ENCODE data around the gene SOD3.

The SOD3 gene

DNA sequence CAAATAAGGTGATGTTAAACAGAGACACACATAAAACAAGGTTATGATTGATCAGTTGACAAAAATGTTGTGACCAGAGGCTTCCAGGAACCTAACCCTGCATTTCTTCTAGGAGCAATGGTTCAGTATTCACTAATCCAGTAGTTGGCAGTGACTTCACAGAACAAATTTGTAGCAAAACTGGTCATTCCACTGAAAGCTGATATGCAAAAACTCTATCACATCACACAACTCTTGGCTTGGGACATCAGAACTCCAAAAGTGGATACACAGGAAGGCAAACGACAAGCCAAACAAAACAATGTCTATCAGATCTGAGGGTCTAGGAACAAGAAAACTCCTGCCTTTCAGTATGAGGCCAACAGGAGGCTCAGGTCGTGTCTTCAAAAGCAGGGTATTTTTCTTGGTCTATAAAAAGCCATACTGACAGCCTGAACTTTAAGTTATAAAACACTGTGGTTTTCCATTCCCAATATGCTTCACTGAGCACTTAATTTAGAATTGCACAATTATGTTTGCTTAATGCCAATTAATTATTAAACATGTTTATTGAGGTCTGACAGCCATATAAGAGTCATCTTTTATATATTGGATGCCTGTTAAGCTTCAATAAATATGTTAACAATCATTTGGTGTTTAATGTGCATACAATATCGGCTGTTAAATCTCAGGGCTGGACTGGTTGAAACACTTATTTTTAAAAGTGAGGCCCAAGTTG, 45.6 kb downstream of the SOD3 start:
- no peak for DNase-seq (ENCODE audit: low read depth in 1 of 2, low spot score in 1 of 2)

DNA sequence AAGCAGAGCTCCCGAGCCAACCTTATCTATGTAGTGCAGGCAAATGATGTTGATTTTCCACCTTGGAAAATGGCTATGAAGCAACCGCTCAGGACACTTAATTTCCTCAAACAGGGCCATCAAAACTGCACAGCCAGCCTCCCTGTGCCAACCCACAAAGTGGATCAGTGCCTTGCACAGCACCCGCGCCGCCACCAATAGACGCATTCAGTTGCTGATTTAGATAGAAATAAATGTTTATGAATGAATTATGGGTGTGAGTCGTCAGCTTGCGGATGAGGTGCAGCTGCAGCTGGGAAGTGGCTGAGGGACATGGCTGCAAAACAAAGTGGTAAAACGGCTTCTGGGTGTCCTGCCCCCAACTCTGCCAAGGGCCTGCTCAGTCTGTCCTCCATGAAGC, 47.0 kb downstream of the SOD3 start:
- DNase-seq (ENCODE audit: low read depth in 1 of 2, low spot score in 1 of 2): no peak

DNA sequence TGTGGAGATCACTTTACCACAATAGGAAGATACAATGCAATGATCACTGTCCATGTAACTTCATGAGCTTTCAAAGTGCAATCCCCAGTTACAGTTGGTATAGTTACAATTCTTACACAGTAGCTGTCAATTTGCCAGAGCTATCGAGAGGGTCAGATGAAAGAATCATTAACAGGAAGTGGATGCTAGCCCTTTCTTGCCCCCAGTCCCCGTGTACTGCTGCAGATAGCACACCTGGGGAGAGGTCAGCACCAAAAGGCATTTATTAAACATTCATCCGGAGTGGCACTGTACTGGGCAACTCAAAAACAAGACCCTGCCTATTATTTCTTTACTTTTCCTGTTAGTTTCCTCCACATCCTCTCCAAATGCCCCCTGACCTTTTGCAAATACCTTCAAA, 47.7 kb downstream of the SOD3 start:
- DNase-seq (ENCODE audit: low read depth in 1 of 2, low spot score in 1 of 2): no peak

DNA sequence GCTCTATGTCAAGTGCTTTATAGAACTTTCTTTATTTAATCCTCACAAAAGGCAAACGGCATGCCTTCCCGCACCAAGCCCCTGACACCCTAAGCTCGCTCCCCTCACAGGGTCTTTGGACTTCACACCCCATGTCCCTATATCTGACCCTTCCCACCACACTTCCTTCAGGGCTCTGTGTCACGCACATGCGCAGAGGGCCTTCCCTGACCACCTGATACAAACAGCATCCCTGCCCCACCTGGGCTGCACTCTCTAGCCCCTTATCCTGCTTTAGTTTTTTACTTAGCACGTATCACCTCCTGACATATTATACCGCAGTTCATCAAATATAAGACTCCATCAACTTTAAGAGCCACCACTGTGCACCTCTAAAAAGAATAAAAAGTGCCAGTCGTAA, 49.8 kb downstream of the SOD3 start:
- no peak for DNase-seq (ENCODE audit: low read depth in 1 of 2, low spot score in 1 of 2)

DNA sequence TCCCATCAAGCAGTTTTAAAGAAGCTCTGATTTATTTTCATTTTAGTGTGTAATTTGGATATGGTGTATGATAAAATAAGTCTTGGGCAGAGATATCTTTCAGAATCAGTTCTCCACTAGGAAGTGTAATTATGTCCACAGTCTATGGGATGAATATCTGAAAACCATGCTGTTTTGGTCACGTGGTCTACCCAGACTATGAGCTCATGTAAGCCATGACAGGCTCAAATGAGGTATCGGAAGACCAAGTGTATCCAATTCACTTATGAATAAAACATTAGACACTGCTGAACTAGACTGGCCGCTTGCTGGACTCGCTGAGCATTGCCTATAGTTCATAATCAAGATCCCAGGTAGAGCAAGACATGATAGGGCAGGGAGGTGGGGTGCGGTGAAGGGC, 50.5 kb downstream of the SOD3 start:
- no peak for DNase-seq (ENCODE audit: low read depth in 1 of 2, low spot score in 1 of 2)

DNA sequence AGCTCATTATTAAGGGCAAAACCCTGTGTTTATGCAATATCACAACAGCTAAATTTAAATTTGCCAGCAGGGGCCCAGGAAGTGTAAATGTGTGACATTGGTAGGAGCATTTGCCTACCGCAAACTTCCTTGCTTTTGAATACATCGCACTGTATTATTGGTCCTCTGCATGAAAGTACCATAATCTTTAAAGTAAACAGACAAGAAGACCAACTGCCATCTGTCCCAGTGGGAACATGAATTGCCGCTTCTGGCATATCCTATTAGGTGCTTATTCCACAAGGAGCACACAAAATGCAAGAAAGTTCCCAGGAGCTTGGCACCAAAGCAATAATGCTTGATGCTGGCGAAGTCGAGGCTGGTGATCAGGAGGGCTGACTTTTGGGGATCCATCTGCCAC, 51.3 kb downstream of the SOD3 start:
- DNase-seq (ENCODE audit: low read depth in 1 of 2, low spot score in 1 of 2): no peak

DNA sequence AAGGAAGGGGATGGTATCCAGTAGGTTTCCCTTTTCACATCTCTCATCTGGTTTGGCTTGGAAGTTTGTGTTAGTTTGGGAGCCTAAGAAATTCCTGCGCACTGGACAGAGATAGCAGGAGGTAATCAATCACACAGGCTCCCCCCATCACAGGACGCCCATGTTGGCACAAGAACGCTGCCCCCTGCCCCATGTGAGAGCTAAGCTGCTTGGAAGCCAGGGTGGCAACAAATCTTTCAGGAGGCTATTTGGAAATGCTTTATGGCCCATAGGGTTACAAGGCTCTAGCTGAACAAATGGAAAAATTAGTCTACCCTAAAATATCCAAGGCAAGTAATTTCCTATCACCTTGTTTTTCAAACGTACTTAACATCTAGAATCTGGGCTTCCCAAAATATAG, 54.0 kb downstream of the SOD3 start:
- no peak for DNase-seq (ENCODE audit: low read depth in 1 of 2, low spot score in 1 of 2)

DNA sequence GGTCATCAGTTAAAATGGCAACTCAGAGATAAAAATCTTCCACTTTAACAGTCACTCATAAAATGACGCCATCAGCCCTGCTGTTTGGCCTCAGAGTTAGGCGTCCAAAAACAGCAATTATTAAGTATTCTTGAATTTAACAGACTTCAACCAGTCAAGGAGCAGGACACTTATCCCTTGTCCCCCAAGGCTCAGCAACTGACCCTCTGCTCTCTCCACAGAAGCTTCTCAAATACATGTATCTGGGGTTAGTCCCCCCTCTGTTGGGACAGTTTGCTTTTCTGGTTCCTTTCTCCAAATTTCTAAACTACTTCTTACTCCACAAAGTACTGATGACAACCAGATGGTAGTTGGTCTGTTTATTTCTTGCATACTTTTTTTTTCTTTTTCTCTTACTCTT, 54.4 kb downstream of the SOD3 start:
- DNase-seq (ENCODE audit: low read depth in 1 of 2, low spot score in 1 of 2): no peak
